ENCODE measurements around the gene SLC38A8.

The SLC38A8 gene

GRCh38 chr16:84027625-84028024, 15.0 kb downstream of the SLC38A8 start:
- no peak for DNase-seq

- no peak for DNase-seq
Measured at GRCh38 chr16:84026606-84027005, 16.0 kb downstream of the SLC38A8 start.

- no peak for DNase-seq
Measured at GRCh38 chr16:84024854-84025253, 17.7 kb downstream of the SLC38A8 start.

GRCh38 chr16:84022644-84023043, 20.0 kb downstream of the SLC38A8 start:
- DNase-seq = no peak

- DNase-seq = no peak
Measured at GRCh38 chr16:84021488-84021887, 21.1 kb downstream of the SLC38A8 start.

GRCh38 chr16:84020353-84020752, 22.2 kb downstream of the SLC38A8 start:
- no peak for DNase-seq

- no peak for DNase-seq
Measured at GRCh38 chr16:84018710-84019109, 23.9 kb downstream of the SLC38A8 start.

- DNase-seq = no peak
Measured at GRCh38 chr16:84016477-84016876, 26.1 kb downstream of the SLC38A8 start.

GRCh38 chr16:84015399-84015798, 27.2 kb downstream of the SLC38A8 start:
- DNase-seq = no peak

GRCh38 chr16:84014570-84015327, 27.8 kb downstream of the SLC38A8 start:
- DNase-seq = no peak

GRCh38 chr16:84013787-84014569, 28.6 kb downstream of the SLC38A8 start:
- DNase-seq = peak; percentile 79

- DNase-seq = no peak
Measured at GRCh38 chr16:84009282-84009681, 33.3 kb downstream of the SLC38A8 start.

- DNase-seq = no peak
Measured at GRCh38 chr16:84007965-84008364, 34.6 kb downstream of the SLC38A8 start.

GRCh38 chr16:84007520-84007919, 35.1 kb downstream of the SLC38A8 start:
- DNase-seq = no peak

GRCh38 chr16:84005391-84005790, 37.2 kb downstream of the SLC38A8 start:
- no peak for DNase-seq

- no peak for DNase-seq
Measured at GRCh38 chr16:84004442-84004841, 38.2 kb downstream of the SLC38A8 start.

GRCh38 chr16:84003038-84003437, 39.6 kb downstream of the SLC38A8 start:
- DNase-seq = no peak

GRCh38 chr16:84001726-84002125, 40.9 kb downstream of the SLC38A8 start:
- no peak for DNase-seq

GRCh38 chr16:84000989-84001642, 41.5 kb downstream of the SLC38A8 start:
- DNase-seq = no peak

GRCh38 chr16:83998091-83998490, 44.5 kb downstream of the SLC38A8 start:
- DNase-seq = no peak

- no peak for DNase-seq
Measured at GRCh38 chr16:83996481-83997252, 45.9 kb downstream of the SLC38A8 start.

GRCh38 chr16:83995754-83996153, 46.8 kb downstream of the SLC38A8 start:
- no peak for DNase-seq

GRCh38 chr16:83994703-83995102, 47.9 kb downstream of the SLC38A8 start:
- no peak for DNase-seq
